ENCODE results near the gene UMODL1. TPM values are rescaled to one million over a fixed set of nuclear protein-coding genes. Genes with fewer than 3 reads are reported as not detected.

UMODL1 gene
- total and polyA plus RNA-seq, 2 of the 13 experiments (the other 11 are each of a cell fraction or from before 2014, with no cell fraction given): not detected

DNA sequence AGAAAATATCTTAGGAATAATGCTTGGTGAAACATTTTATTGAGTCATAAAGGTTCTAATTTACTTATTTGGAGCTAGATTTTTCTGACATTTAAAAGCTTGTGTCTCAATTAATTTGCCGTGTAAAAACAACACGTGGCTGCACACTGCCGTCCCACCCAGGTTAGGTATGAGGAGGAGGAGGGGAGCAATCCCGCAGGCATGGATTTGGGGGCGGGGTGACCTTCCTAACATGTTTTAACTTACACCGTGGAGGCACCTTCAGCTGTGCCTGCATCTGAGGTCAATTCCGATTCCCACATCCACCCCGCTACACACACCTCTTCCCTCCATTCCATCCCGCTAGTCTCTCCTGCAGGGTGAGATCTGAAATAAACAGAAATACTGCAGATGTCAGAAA lies 28.5 kb upstream of the UMODL1 start:
- peaks cover 33% of the 10 kb centered on the region for H3K4me1 ChIP-seq (ENCODE audit: insufficient read depth, low read length)
- no peak overlapping the region for H2AFZ ChIP-seq (ENCODE audit: low read length)
- ChIA-PET POLR2A (no interaction called here), CTCF (ENCODE audit: low intra/inter-chr PET ratio, low total read pairs) (no interaction called here)
- H3K9ac ChIP-seq (ENCODE audit: insufficient read depth, low read depth, low read length): no peak overlapping the region
- no peaks in the 10 kb centered on the region for H3K9me3 ChIP-seq (ENCODE audit: low read length)
- no peaks in the 10 kb centered on the region for H3K79me2 ChIP-seq (ENCODE audit: insufficient read depth, low read length)
- H3K27me3 ChIP-seq (ENCODE audit: control insufficient read depth in 1 of 2, insufficient read depth in 2 of 2, low read length in 2 of 2): peaks cover 3 to 35% of the 10 kb centered on the region in 2 experiments; a peak in 3 of 5 replicates
- no peaks in the 10 kb centered on the region for H3K36me3 ChIP-seq (replicated peaks in 1 of 2; ENCODE audit: control insufficient read depth in 1 of 2, insufficient read depth in 2 of 2, low read length in 2 of 2)
- intact Hi-C loops (cut with micrococcal nuclease; ENCODE audit: unreplicated experiment) (no loop called here), in situ Hi-C loops (cut with HindIII; ENCODE audit: extremely low pct_ligation_motif_present, low pct_unique_long_range_greater_than_20kb) (no loop called here)
- WGBS (ENCODE audit: low lambda C conversion rate): 31% methylated on average over 9 of the region's 9 CpGs
- no peak for ATAC-seq
- BruUV-seq (replicated peaks): no TSS peak
- H3K4me2 ChIP-seq (ENCODE audit: low read depth, low read length): no peak overlapping the region
- no peak overlapping the region for H3K27ac ChIP-seq (ENCODE audit: extremely low read length, insufficient read depth, low read length)
- FAIRE-seq: no peak
- no peaks in the 10 kb centered on the region for H4K20me1 ChIP-seq (ENCODE audit: insufficient read depth, low read length)
- no peak overlapping the region for H3K4me3 ChIP-seq (replicated peaks in 1 of 3; ENCODE audit: insufficient read depth in 1 of 3, low read depth in 2 of 3, low read length in 3 of 3)
- no peak for DNase-seq (ENCODE audit: low spot score)
- TF ChIP-seq ZUFSP (CRISPR knock-in tag; IDR thresholded peaks at IDR 0.05; ENCODE audit: borderline replicate concordance) (no peak), DNMT1 (CRISPR knock-in tag; IDR thresholded peaks at IDR 0.05) (no peak), DRAP1 (CRISPR knock-in tag; IDR thresholded peaks at IDR 0.05) (no peak), FOSL2 (CRISPR knock-in tag; IDR thresholded peaks at IDR 0.05) (no peak), AHR (CRISPR knock-in tag; IDR thresholded peaks at IDR 0.05) (no peak), BATF2 (CRISPR knock-in tag; IDR thresholded peaks at IDR 0.05) (no peak), ZSCAN20 (CRISPR knock-in tag; IDR thresholded peaks at IDR 0.05; ENCODE audit: borderline replicate concordance) (no peak), ZNF564 (CRISPR knock-in tag; IDR thresholded peaks at IDR 0.05) (no peak), ZEB1 (IDR thresholded peaks at IDR 0.05; ENCODE audit: insufficient replicate concordance, low read depth) (no peak), SMAD3 (CRISPR knock-in tag; IDR thresholded peaks at IDR 0.05) (no peak), PAF1 (CRISPR knock-in tag; IDR thresholded peaks at IDR 0.05) (no peak)
- TF ChIP-seq, protein P1, sequence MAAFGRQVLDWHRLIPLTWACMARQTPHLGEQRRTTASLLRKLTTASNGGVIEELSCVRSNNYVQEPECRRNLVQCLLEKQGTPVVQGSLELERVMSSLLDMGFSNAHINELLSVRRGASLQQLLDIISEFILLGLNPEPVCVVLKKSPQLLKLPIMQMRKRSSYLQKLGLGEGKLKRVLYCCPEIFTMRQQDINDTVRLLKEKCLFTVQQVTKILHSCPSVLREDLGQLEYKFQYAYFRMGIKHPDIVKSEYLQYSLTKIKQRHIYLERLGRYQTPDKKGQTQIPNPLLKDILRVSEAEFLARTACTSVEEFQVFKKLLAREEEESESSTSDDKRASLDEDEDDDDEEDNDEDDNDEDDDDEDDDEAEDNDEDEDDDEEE (CRISPR knock-in tag; IDR thresholded peaks at IDR 0.05): no peak
- TF ChIP-seq, protein P2, sequence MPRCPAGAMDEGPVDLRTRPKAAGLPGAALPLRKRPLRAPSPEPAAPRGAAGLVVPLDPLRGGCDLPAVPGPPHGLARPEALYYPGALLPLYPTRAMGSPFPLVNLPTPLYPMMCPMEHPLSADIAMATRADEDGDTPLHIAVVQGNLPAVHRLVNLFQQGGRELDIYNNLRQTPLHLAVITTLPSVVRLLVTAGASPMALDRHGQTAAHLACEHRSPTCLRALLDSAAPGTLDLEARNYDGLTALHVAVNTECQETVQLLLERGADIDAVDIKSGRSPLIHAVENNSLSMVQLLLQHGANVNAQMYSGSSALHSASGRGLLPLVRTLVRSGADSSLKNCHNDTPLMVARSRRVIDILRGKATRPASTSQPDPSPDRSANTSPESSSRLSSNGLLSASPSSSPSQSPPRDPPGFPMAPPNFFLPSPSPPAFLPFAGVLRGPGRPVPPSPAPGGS (CRISPR knock-in tag; IDR thresholded peaks at IDR 0.05): no peak
